HepG2 (cell line): ENCODE measurements around the gene SLC50A1. TPM values are rescaled to one million over a fixed set of nuclear protein-coding genes. Genes with fewer than 3 reads are reported as not detected.

ENCODE experiments used
- CSRNP2 ChIP-seq: sonication (generic); formaldehyde crosslinking; conservative IDR thresholded peaks from 2 replicates; pipeline ENCODE4 v1.8.0; 2022; ENCODE audit warnings: low read depth, missing genetic modification reagents
- MTA3 ChIP-seq: sonication (generic); formaldehyde crosslinking; IDR thresholded peaks from 2 replicates; pipeline ENCODE4 v1.4.0; 2020; ENCODE audit warnings: missing genetic modification reagents
- PITX1 ChIP-seq: sonication (generic); formaldehyde crosslinking; IDR thresholded peaks from 2 replicates; pipeline ENCODE4 v1.5.1; 2020; ENCODE audit warnings: mild to moderate bottlenecking, missing genetic modification reagents
- RBAK ChIP-seq: sonication (generic); formaldehyde crosslinking; IDR thresholded peaks from 2 replicates; pipeline ENCODE4 v1.5.1; 2020; ENCODE audit warnings: mild to moderate bottlenecking, missing genetic modification reagents
- TCF7 ChIP-seq: sonication (generic); IDR thresholded peaks from 2 replicates; pipeline ENCODE4 v1.6.1; 2016; ENCODE audit warnings: antibody characterized with exemption, low read depth
- TOPORS ChIP-seq: sonication (generic); formaldehyde crosslinking; IDR thresholded peaks from 2 replicates; pipeline ENCODE4 v1.8.0; 2023; ENCODE audit warnings: mild to moderate bottlenecking, missing genetic modification reagents
- ZKSCAN8 ChIP-seq: IDR thresholded peaks from 2 replicates; pipeline ENCODE4 v1.6.1; 2016; ENCODE audit warnings: borderline replicate concordance, missing genetic modification reagents, missing compliant biosample characterization
- ZNF44 ChIP-seq: sonication (generic); formaldehyde crosslinking; IDR thresholded peaks from 2 replicates; pipeline ENCODE4 v1.5.1; 2020; ENCODE audit warnings: mild to moderate bottlenecking, missing genetic modification reagents
- ZNF609 ChIP-seq: sonication (generic); formaldehyde crosslinking; IDR thresholded peaks from 2 replicates; pipeline ENCODE4 v1.4.0; 2020; ENCODE audit warnings: mild to moderate bottlenecking, missing genetic modification reagents, borderline replicate concordance
- ZNF616 ChIP-seq: sonication (generic); formaldehyde crosslinking; IDR thresholded peaks from 2 replicates; pipeline ENCODE4 v1.5.0; 2020; ENCODE audit warnings: low read depth, mild to moderate bottlenecking, missing genetic modification reagents
- ZNF703 ChIP-seq: sonication (generic); formaldehyde crosslinking; IDR thresholded peaks from 2 replicates; pipeline ENCODE4 v1.5.1; 2020; ENCODE audit warnings: missing genetic modification reagents, mild to moderate bottlenecking, moderate library complexity, borderline replicate concordance
- ZNF788 ChIP-seq: sonication (generic); formaldehyde crosslinking; IDR thresholded peaks from 2 replicates; pipeline ENCODE4 v1.5.0; 2020; ENCODE audit warnings: mild to moderate bottlenecking, missing genetic modification reagents, borderline replicate concordance
- ZNF839 ChIP-seq: sonication (generic); formaldehyde crosslinking; IDR thresholded peaks from 2 replicates; pipeline ENCODE4 v1.4.0; 2020; ENCODE audit warnings: missing genetic modification reagents, mild to moderate bottlenecking, borderline replicate concordance
- polyA plus RNA-seq, 8 experiments: library from polyadenylated mRNA; depleted of rRNA in 3 of 8; stranded (reverse) in 7 of 8; unstranded in 1 of 8; fragments of >200 nt; fragmentation: Illumina TruSeq in 4 of 8; extraction: Trizol in 4 of 8; gene quantifications; 2 replicates each; pipeline versions ENCODE4 v1.2.1 to v1.2.3, GENCODE V29; 2011 to 2016; ENCODE audit warnings: low read depth in 4 of 8, missing spikeins in 1 of 8, mixed read lengths in 1 of 8; ENCODE audit not compliant: insufficient read depth in 1 of 8
- total RNA-seq, 5 experiments: library from RNA; depleted of rRNA; stranded (reverse); fragments of >200 nt; fragmentation: Illumina TruSeq; extraction: Trizol; gene quantifications; 2 replicates each; pipeline ENCODE4 v1.2.3, GENCODE V29; 2016; ENCODE audit warnings: low read depth in 1 of 5
- TF ChIP-seq, protein P1 (sequence below): IDR thresholded peaks from 2 replicates; pipeline ENCODE4 v1.6.1; 2012; ENCODE audit warnings: low read depth, low read length, improper control_type of control experiment
- TF ChIP-seq, protein P2 (sequence below): sonication (generic); formaldehyde crosslinking; IDR thresholded peaks from 2 replicates; pipeline ENCODE4 v1.4.0; 2020; ENCODE audit warnings: missing genetic modification reagents

Gene SLC50A1
- total and polyA plus RNA-seq, 2 of the 13 experiments (the other 11 are each of a cell fraction or from before 2014, with no cell fraction given), result 22.5 to 46.8 TPM

DNA sequence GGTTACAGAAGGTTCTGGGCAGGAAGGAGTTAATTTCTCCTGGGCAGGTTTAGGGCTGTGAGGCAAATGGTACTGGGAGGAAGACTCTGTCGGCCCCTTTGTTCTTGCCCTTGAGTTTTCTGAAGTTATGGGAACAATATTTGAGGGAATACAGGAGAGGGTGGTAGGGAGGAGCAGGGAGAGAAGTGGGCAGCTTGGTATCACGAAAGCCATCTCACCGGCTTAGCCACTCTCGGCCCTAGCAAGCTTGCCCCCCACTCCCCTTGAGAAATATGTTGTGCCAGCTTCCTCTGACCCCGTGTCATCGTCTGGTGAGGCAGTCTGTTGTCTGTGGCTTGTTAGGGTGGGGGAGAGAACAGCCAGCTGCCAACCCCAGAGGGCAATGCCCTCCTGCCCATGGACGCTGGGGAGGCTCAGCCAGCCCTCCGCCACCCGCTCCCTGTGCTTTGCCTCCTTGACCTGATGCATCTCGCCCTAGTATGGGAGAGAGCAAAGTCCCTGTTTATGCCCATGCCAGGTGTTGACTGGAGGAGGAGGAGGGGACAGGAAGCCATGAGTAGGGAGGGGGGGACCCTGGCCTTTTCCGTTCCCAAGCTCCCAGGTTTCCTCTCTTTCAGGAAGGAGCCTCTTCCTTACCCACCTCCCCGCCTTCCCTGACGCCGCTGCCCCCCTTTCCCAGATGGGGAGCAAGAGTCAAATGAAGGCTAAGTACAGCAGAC lies 6.7 kb upstream of the SLC50A1 start (continued):
- TF ChIP-seq, protein P1, sequence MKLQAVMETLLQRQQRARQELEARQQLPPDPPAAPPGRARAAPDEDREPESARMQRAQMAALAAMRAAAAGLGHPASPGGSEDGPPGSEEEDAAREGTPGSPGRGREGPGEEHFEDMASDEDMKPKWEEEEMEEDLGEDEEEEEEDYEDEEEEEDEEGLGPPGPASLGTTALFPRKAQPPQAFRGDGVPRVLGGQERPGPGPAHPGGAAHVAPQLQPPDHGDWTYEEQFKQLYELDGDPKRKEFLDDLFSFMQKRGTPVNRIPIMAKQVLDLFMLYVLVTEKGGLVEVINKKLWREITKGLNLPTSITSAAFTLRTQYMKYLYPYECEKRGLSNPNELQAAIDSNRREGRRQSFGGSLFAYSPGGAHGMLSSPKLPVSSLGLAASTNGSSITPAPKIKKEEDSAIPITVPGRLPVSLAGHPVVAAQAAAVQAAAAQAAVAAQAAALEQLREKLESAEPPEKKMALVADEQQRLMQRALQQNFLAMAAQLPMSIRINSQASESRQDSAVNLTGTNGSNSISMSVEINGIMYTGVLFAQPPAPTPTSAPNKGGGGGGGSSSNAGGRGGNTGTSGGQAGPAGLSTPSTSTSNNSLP, result no peak
- TF ChIP-seq ZNF839 (CRISPR knock-in tag), result peak; percentile 55; the same call in 1 of the 2 replicates
- 0 out of 2 replicates have a peak, but pooled peaks have one; percentile 30 for TF ChIP-seq ZNF616 (CRISPR knock-in tag)
- no peak for TF ChIP-seq ZKSCAN8
- TF ChIP-seq MTA3 (CRISPR knock-in tag), result no peak
- TF ChIP-seq ZNF703, result 0 out of 2 replicates have a peak, but pooled peaks have one; percentile 52
- TF ChIP-seq RBAK, result peak; percentile 62; the same call in 1 of the 2 replicates
- TF ChIP-seq PITX1 (CRISPR knock-in tag), result peak; percentile 68; the same call in 1 of the 2 replicates
- TF ChIP-seq ZNF788, result peak; percentile 46; the same call in 1 of the 2 replicates
- TF ChIP-seq TOPORS (CRISPR knock-in tag), result peak; percentile 24; the same call in 1 of the 2 replicates
- no peak for TF ChIP-seq CSRNP2 (CRISPR knock-in tag)
- TF ChIP-seq ZNF609 (CRISPR knock-in tag), result peak; percentile 92
- TF ChIP-seq ZNF44 (CRISPR knock-in tag), result no peak
- TF ChIP-seq TCF7, result peak; percentile 22; the same call in 1 of the 2 replicates
- TF ChIP-seq, protein P2, sequence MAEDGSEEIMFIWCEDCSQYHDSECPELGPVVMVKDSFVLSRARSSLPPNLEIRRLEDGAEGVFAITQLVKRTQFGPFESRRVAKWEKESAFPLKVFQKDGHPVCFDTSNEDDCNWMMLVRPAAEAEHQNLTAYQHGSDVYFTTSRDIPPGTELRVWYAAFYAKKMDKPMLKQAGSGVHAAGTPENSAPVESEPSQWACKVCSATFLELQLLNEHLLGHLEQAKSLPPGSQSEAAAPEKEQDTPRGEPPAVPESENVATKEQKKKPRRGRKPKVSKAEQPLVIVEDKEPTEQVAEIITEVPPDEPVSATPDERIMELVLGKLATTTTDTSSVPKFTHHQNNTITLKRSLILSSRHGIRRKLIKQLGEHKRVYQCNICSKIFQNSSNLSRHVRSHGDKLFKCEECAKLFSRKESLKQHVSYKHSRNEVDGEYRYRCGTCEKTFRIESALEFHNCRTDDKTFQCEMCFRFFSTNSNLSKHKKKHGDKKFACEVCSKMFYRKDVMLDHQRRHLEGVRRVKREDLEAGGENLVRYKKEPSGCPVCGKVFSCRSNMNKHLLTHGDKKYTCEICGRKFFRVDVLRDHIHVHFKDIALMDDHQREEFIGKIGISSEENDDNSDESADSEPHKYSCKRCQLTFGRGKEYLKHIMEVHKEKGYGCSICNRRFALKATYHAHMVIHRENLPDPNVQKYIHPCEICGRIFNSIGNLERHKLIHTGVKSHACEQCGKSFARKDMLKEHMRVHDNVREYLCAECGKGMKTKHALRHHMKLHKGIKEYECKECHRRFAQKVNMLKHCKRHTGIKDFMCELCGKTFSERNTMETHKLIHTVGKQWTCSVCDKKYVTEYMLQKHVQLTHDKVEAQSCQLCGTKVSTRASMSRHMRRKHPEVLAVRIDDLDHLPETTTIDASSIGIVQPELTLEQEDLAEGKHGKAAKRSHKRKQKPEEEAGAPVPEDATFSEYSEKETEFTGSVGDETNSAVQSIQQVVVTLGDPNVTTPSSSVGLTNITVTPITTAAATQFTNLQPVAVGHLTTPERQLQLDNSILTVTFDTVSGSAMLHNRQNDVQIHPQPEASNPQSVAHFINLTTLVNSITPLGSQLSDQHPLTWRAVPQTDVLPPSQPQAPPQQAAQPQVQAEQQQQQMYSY, result no peak
